Gastroesophageal sphincter (tissue), 4 donors: ENCODE data around the gene COQ6. TPM values are rescaled to one million over a fixed set of nuclear protein-coding genes. Genes with fewer than 3 reads are reported as not detected.
"Not testable (repeated sequence)": the region's sequence is repeated elsewhere in the genome, so short reads cannot be mapped to it uniquely, and the experiment has no call there.

Source experiments
- ATAC-seq: fragments of 150-250 bp; one replicate; pipeline ENCODE4 v1.9.1; 2016; ENCODE audit warnings: mild to moderate bottlenecking, moderate library complexity
- H3K27ac ChIP-seq, 4 donors: fragments of 200-600 bp; sonication (generic) in 3 of 4; 1 replicate in 3 of 4; 2 replicates in 1 of 4; pipeline ENCODE4 v1.5.1; 2016 to 2019
- H3K27me3 ChIP-seq: fragments of 200-600 bp; sonication (generic); one replicate; pipeline ENCODE4 v1.5.1; 2019
- H3K36me3 ChIP-seq, 2 donors: fragments of 200-600 bp; sonication (generic); one replicate each; pipeline ENCODE4 v1.5.1; 2019; ENCODE audit warnings: control low read depth in 1 of 2
- H3K4me1 ChIP-seq, 3 donors: fragments of 200-600 bp; sonication (generic); 1 replicate in 2 of 3; 2 replicates in 1 of 3; pipeline ENCODE4 v1.5.1; 2016 to 2019; ENCODE audit warnings: control low read depth in 2 of 3
- H3K4me3 ChIP-seq, 2 donors: fragments of 200-600 bp; sonication (generic); one replicate each; pipeline ENCODE4 v1.5.1; 2019; ENCODE audit warnings: mild to moderate bottlenecking in 1 of 2, moderate library complexity in 1 of 2
- H3K9me3 ChIP-seq, 3 donors: fragments of 200-600 bp; sonication (generic); one replicate each; pipeline ENCODE4 v1.5.1; 2017 to 2019; ENCODE audit warnings: control low read depth in 2 of 3
- EP300 ChIP-seq: sonication (generic); formaldehyde crosslinking; IDR thresholded peaks from one replicate; pipeline ENCODE4 v1.6.1; 2017; ENCODE audit warnings: antibody characterized with exemption, mild to moderate bottlenecking
- POLR2A ChIP-seq, 2 donors: fragments of 450-650 bp; IDR thresholded peaks; one replicate each; pipeline ENCODE4 v1.6.1; 2017; ENCODE audit warnings: antibody characterized with exemption in 2 of 2, mild to moderate bottlenecking in 2 of 2, moderate library complexity in 1 of 2
- POLR2AphosphoS5 ChIP-seq: sonication (generic); formaldehyde crosslinking; IDR thresholded peaks from one replicate; pipeline ENCODE4 v1.6.1; 2017; ENCODE audit warnings: antibody characterized with exemption
- WGBS, 2 donors: methylation state at CpG; one replicate each; pipeline ENCODE4 v1.1.5; 2018; ENCODE audit warnings: low coverage in 1 of 2; 5-methylcytosine and 5-hydroxymethylcytosine counted together
- total RNA-seq, 4 donors: library from RNA; depleted of rRNA; stranded (reverse); fragments of >200 nt; gene quantifications; one replicate each; pipeline ENCODE4 v1.1.0, GENCODE V29; 2016
- TF ChIP-seq, protein P1 (sequence below), 4 experiments: fragments of 200-600 bp in 2 of 4; fragments of 450-650 bp in 2 of 4; sonication (generic) in 1 of 4; IDR thresholded peaks; one replicate each; pipeline ENCODE4 v1.5.1; 2017 to 2019; ENCODE audit warnings: antibody characterized with exemption in 4 of 4, mild to moderate bottlenecking in 2 of 4, moderate library complexity in 2 of 4

The COQ6 gene
- total RNA-seq, 4 donors from 2014 or later: 28.8 to 41.1 (median 39.0) TPM

DNA sequence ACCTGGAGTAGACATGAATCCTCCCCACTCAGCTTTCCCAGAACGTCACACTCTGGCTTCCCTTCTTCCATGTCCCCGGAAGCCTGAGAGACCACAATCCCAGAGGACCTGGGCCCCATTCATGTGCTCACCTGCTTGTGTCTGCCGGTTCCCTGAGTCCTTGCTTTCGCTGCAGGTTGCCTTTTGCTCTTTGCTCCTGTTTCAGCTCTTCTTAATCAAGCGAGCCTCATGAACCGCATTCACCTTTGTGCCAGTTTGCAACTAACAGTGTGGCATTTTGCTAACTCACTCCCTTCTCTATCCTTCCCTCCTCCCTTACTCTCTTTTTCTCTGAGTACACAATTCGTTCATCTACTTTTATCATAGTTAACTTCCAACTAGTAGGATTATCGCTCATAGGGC, 45.9 kb downstream of the COQ6 start:
- Histone ChIP-seq H3K27ac (no peak overlapping the region), H3K4me1 (no peaks in the 10 kb centered on the region), H3K27me3 (no peaks in the 10 kb centered on the region), H3K4me3 (no peak overlapping the region), H3K36me3 (peaks cover 0 to 18% of the 10 kb centered on the region in 2 donors), H3K9me3 (no peaks in the 10 kb centered on the region)
- WGBS, 2 donors: 94 to 95% methylated on average over 3 to 8 of the region's 8 CpGs
- TF ChIP-seq, protein P1, sequence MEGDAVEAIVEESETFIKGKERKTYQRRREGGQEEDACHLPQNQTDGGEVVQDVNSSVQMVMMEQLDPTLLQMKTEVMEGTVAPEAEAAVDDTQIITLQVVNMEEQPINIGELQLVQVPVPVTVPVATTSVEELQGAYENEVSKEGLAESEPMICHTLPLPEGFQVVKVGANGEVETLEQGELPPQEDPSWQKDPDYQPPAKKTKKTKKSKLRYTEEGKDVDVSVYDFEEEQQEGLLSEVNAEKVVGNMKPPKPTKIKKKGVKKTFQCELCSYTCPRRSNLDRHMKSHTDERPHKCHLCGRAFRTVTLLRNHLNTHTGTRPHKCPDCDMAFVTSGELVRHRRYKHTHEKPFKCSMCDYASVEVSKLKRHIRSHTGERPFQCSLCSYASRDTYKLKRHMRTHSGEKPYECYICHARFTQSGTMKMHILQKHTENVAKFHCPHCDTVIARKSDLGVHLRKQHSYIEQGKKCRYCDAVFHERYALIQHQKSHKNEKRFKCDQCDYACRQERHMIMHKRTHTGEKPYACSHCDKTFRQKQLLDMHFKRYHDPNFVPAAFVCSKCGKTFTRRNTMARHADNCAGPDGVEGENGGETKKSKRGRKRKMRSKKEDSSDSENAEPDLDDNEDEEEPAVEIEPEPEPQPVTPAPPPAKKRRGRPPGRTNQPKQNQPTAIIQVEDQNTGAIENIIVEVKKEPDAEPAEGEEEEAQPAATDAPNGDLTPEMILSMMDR (IDR thresholded peaks at IDR 0.05): no peak
- no peak for TF ChIP-seq EP300
- TF ChIP-seq POLR2A (IDR thresholded peaks at IDR 0.05): no peak
- TF ChIP-seq POLR2AphosphoS5: no peak
- no peak for ATAC-seq

GRCh38 chr14:73996731-73997107, 46.6 kb downstream of the COQ6 start:
- no peaks in the 10 kb centered on the region for H3K4me1 ChIP-seq
- no peak for ATAC-seq

GRCh38 chr14:73997108-73997943, 47.2 kb downstream of the COQ6 start:
- H3K36me3 ChIP-seq: peaks cover 0 to 15% of the 10 kb centered on the region in 2 donors
- H3K4me1 ChIP-seq: no peaks in the 10 kb centered on the region
- no peak overlapping the region for H3K4me3 ChIP-seq
- no peak overlapping the region for H3K27ac ChIP-seq
- no peak for TF ChIP-seq POLR2AphosphoS5
- no peaks in the 10 kb centered on the region for H3K27me3 ChIP-seq
- H3K9me3 ChIP-seq: no peaks in the 10 kb centered on the region
- ATAC-seq: no peak
- WGBS, 2 donors: 78% methylated on average over 1 of the region's 1 CpG; no CpG with 5 or more reads in 1 of the 2 donors

More at GRCh38 chr14:73996731-73997107, 46.6 kb downstream of the COQ6 start:
- TF ChIP-seq EP300 (no peak), POLR2A (IDR thresholded peaks at IDR 0.05) (no peak), POLR2AphosphoS5 (no peak)
- TF ChIP-seq, protein P1 (IDR thresholded peaks at IDR 0.05): no peak
- Histone ChIP-seq H3K27me3 (no peaks in the 10 kb centered on the region), H3K4me3 (no peak overlapping the region), H3K27ac (no peak overlapping the region), H3K36me3 (peaks cover 0 to 15% of the 10 kb centered on the region in 2 donors), H3K9me3 (no peaks in the 10 kb centered on the region)
- 0 to 44% methylated on average over 1 to 2 of the region's 2 CpGs for WGBS, 2 donors

DNA sequence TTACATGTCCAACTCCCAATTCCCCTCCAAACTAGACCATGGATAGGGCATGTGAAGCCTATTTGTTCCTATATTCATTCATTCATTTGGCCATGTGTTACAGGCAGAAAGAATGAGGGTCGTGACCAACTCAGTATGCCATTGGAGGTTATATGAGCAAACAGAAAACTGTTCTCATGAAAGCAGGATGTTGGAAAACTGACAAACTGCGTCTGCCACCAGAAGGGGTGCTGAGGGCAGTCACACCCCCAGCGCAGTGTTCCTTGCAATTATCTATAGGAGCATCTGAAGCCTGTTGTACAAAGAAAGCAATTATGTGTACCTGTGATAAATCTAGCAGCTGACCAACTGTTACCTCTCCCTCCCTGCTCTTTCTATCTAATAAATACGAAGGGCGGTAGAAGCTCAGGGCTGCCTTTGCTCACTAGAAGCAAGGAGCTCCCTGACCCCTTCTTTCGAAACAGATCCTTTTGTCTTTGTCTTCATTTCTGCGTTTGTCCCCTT, 47.9 kb downstream of the COQ6 start:
- no peaks in the 10 kb centered on the region for H3K4me1 ChIP-seq
- peaks cover 0 to 18% of the 10 kb centered on the region in 2 donors for H3K36me3 ChIP-seq
- H3K9me3 ChIP-seq: no peaks in the 10 kb centered on the region
- H3K27ac ChIP-seq: no peak overlapping the region
- no peak overlapping the region for H3K4me3 ChIP-seq
- 79 to 91% methylated on average over 4 to 7 of the region's 7 CpGs for WGBS, 2 donors
- H3K27me3 ChIP-seq: no peaks in the 10 kb centered on the region
- ATAC-seq: no peak
- TF ChIP-seq EP300 (no peak), POLR2A (IDR thresholded peaks at IDR 0.05) (no peak), POLR2AphosphoS5 (no peak)
- TF ChIP-seq, protein P1 (IDR thresholded peaks at IDR 0.05): no peak

DNA sequence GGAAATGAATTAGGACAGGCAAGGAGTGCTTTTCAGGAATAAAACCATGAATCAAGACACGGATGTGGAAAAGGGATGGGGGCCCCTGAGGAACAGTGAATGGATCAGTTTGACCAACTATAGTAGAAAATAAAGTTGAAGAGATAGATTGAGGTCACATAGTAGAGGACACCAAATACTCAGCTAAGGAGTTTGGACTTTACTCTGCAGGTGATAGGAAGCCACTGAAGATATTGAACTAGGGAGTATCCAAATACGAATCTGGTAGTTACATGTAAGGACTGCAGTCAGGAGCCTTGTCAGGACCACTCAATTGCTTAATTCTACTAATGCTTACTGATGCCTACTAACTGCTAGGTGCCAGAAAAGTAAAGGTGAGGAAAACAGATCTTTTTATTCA, 48.6 kb downstream of the COQ6 start:
- Histone ChIP-seq H3K9me3 (no peaks in the 10 kb centered on the region), H3K36me3 (peaks cover 0 to 22% of the 10 kb centered on the region in 2 donors), H3K4me3 (no peak overlapping the region), H3K4me1 (no peaks in the 10 kb centered on the region), H3K27ac (no peak overlapping the region), H3K27me3 (no peaks in the 10 kb centered on the region)
- WGBS, 2 donors: 87 to 88% methylated on average over 2 of the region's 2 CpGs
- ATAC-seq: no peak
- TF ChIP-seq POLR2A (IDR thresholded peaks at IDR 0.05): no peak
- TF ChIP-seq EP300: no peak
- TF ChIP-seq POLR2AphosphoS5: no peak
- TF ChIP-seq, protein P1 (IDR thresholded peaks at IDR 0.05): no peak

GRCh38 chr14:74005664-74006063, 55.6 kb downstream of the COQ6 start:
- H3K27me3 ChIP-seq, H3K4me3 ChIP-seq, H3K9me3 ChIP-seq, H3K27ac ChIP-seq, H3K4me1 ChIP-seq, ATAC-seq: not testable (repeated sequence)
- 100% methylated on average over 2 to 3 of the region's 3 CpGs for WGBS, 2 donors
- H3K36me3 ChIP-seq: peaks cover 0 to 68% of the 10 kb centered on the region in 2 donors
